Loucy (cell line): ENCODE data around the gene PTTG1IP.

Experiments used
- H2AFZ ChIP-seq: fragments of 200-600 bp; sonication (generic); 2 replicates; pipeline ENCODE4 v1.6.0; 2016; ENCODE audit warnings: antibody characterized with exemption, mild to moderate bottlenecking, low read length, moderate library complexity
- H3F3A ChIP-seq: fragments of 200-600 bp; 2 replicates; pipeline ENCODE4 v1.6.0; 2016; ENCODE audit warnings: antibody characterized with exemption, low read depth, mild to moderate bottlenecking
- H3K27me3 ChIP-seq: fragments of 200-600 bp; sonication (generic); 2 replicates; pipeline ENCODE4 v1.6.1; 2014; ENCODE audit warnings: low read length, mild to moderate bottlenecking; ENCODE audit not compliant: insufficient read depth, poor library complexity, severe bottlenecking
- H3K36me3 ChIP-seq: fragments of 200-600 bp; sonication (generic); 2 replicates; pipeline ENCODE4 v1.6.1; 2016; ENCODE audit warnings: low read length; ENCODE audit not compliant: insufficient read depth
- H3K4me1 ChIP-seq: fragments of 200-600 bp; sonication (generic); 2 replicates; pipeline ENCODE4 v1.5.1; 2014; ENCODE audit warnings: low read length, mild to moderate bottlenecking; ENCODE audit not compliant: insufficient read depth, poor library complexity, severe bottlenecking
- H3K4me2 ChIP-seq: fragments of 200-600 bp; sonication (generic); 2 replicates; pipeline ENCODE4 v1.6.0; 2014; ENCODE audit warnings: antibody characterized with exemption, low read length, low read depth, mild to moderate bottlenecking; ENCODE audit not compliant: poor library complexity, severe bottlenecking
- H3K4me3 ChIP-seq: fragments of 200-600 bp; sonication (generic); 2 replicates; pipeline ENCODE4 v1.5.1; 2014; ENCODE audit warnings: low read length, mild to moderate bottlenecking, mixed read lengths; ENCODE audit not compliant: poor library complexity, severe bottlenecking
- H3K79me2 ChIP-seq: fragments of 200-600 bp; sonication (generic); 2 replicates; pipeline ENCODE4 v1.6.1; 2014; ENCODE audit warnings: low read length; ENCODE audit not compliant: insufficient read depth
- H3K9ac ChIP-seq: fragments of 200-600 bp; sonication (generic); 2 replicates; pipeline ENCODE4 v1.6.0; 2014; ENCODE audit warnings: mild to moderate bottlenecking, low read depth, low read length, moderate library complexity; ENCODE audit not compliant: poor library complexity, severe bottlenecking
- H3K9me2 ChIP-seq: fragments of 200-600 bp; sonication (generic); replicated peaks from 2 replicates; pipeline ENCODE4 v1.6.1; 2016; ENCODE audit warnings: low read depth, low read length, mixed read lengths
- H3K9me3 ChIP-seq: fragments of 200-600 bp; sonication (generic); 2 replicates; pipeline ENCODE4 v1.6.1; 2014; ENCODE audit warnings: mild to moderate bottlenecking, antibody characterized with exemption, low read length, low read depth; ENCODE audit not compliant: insufficient read depth
- H4K20me1 ChIP-seq: fragments of 200-600 bp; sonication (generic); 2 replicates; pipeline ENCODE4 v1.6.0; 2014; ENCODE audit warnings: antibody characterized with exemption, low read length, mild to moderate bottlenecking; ENCODE audit not compliant: insufficient read depth, poor library complexity, severe bottlenecking
- EZH2phosphoT487 ChIP-seq: fragments of 200-600 bp; IDR thresholded peaks from 2 replicates; pipeline ENCODE4 v1.6.1; 2018; ENCODE audit warnings: antibody characterized with exemption, mild to moderate bottlenecking, moderate library complexity, borderline replicate concordance
- TF ChIP-seq, protein P1 (sequence below): fragments of 200-600 bp; sonication (generic); conservative IDR thresholded peaks from 2 replicates; pipeline ENCODE4 v1.5.1; 2014; ENCODE audit warnings: mild to moderate bottlenecking, antibody characterized with exemption, low read length

The PTTG1IP gene

DNA sequence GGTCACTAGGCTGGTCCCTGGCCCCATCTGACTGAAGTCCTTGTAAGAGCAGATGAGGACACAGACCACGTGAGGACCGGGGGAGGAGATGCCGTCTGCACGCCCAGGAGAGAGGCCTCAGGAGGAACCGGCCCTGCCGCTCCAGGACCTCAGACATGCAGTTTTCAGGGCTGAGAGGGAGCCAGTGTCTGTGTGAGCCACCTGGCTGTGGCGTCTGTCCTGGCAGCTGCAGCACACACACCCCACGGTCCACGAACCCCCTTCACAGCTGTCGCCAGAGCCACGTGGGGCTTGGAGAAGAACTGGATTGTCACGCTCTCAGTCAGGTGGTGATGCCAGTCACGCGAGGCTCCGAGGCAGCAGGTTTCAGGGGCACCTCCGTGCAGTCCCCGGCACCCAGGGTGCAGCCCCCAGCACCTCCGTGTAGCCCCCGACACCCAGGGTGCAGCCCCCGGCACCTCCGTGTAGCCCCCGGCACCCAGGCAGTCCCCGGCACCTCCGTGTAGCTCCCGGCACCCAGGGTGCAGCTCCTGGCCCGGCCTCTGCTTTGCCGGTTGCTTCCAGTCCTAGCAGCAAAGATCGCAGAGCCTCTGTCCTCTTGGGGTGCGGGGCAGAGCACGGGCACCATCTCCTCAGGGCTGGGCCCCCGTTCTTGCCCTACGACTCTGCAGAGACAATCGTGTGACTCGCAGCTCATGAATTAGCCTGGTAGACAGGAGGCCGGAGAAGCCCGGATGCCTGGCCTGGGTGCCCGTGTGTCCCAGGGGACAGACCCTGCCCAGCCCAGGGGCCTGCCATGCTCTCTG is 36.6 kb downstream of the PTTG1IP start:
- TF ChIP-seq, protein P1, sequence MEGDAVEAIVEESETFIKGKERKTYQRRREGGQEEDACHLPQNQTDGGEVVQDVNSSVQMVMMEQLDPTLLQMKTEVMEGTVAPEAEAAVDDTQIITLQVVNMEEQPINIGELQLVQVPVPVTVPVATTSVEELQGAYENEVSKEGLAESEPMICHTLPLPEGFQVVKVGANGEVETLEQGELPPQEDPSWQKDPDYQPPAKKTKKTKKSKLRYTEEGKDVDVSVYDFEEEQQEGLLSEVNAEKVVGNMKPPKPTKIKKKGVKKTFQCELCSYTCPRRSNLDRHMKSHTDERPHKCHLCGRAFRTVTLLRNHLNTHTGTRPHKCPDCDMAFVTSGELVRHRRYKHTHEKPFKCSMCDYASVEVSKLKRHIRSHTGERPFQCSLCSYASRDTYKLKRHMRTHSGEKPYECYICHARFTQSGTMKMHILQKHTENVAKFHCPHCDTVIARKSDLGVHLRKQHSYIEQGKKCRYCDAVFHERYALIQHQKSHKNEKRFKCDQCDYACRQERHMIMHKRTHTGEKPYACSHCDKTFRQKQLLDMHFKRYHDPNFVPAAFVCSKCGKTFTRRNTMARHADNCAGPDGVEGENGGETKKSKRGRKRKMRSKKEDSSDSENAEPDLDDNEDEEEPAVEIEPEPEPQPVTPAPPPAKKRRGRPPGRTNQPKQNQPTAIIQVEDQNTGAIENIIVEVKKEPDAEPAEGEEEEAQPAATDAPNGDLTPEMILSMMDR, result no peak
- Histone ChIP-seq H3K79me2 (no peaks in the 10 kb centered on the region), H3K27me3 (no peaks in the 10 kb centered on the region), H3K9ac (no peak overlapping the region), H3K4me2 (no peak overlapping the region), H4K20me1 (no peaks in the 10 kb centered on the region), H3K9me2 (no peaks in the 10 kb centered on the region), H3F3A (no peaks in the 10 kb centered on the region), H3K36me3 (no peaks in the 10 kb centered on the region), H3K4me3 (no peak overlapping the region), H3K4me1 (no peaks in the 10 kb centered on the region), H2AFZ (no peak overlapping the region), H3K9me3 (no peaks in the 10 kb centered on the region)

- H3K79me2 ChIP-seq, result no peaks in the 10 kb centered on the region
- no peak overlapping the region for H3K4me2 ChIP-seq
- H3F3A ChIP-seq, result no peaks in the 10 kb centered on the region
- H3K4me3 ChIP-seq, result no peak overlapping the region
- no peak overlapping the region for H2AFZ ChIP-seq
- H3K4me1 ChIP-seq, result no peaks in the 10 kb centered on the region
- no peaks in the 10 kb centered on the region for H4K20me1 ChIP-seq
- H3K9me2 ChIP-seq, result no peaks in the 10 kb centered on the region
- TF ChIP-seq, protein P1, result no peak
- no peak for TF ChIP-seq EZH2phosphoT487
- no peak overlapping the region for H3K9ac ChIP-seq
- H3K9me3 ChIP-seq, result no peaks in the 10 kb centered on the region
- no peaks in the 10 kb centered on the region for H3K27me3 ChIP-seq
- no peaks in the 10 kb centered on the region for H3K36me3 ChIP-seq
These were observed 37.2 kb downstream of the PTTG1IP start for GRCh38 chr21:44836349-44836665.

DNA sequence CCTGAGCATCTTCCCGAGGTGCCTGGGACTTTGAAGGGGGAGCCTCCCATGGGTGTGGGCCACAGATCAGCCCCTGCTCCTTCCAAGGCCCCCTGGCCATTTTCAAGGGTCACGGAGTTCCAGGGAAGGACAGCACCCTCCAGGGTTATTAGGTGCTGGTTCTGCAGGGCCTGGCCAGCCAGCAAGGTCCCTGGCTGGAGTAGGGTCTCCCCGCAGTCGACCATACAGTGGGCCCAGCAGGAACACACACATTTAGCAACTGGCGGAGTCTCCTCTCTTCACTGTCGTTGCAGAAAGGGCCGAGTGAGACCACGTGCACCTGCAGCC is 37.9 kb downstream of the PTTG1IP start:
- H4K20me1 ChIP-seq, result no peaks in the 10 kb centered on the region
- H3K27me3 ChIP-seq, result no peaks in the 10 kb centered on the region
- no peak overlapping the region for H3K4me3 ChIP-seq
- no peak overlapping the region for H2AFZ ChIP-seq
- no peaks in the 10 kb centered on the region for H3K79me2 ChIP-seq
- H3K4me1 ChIP-seq, result no peaks in the 10 kb centered on the region
- TF ChIP-seq, protein P1, result no peak
- no peak for TF ChIP-seq EZH2phosphoT487
- no peaks in the 10 kb centered on the region for H3K9me3 ChIP-seq
- H3K4me2 ChIP-seq, result no peak overlapping the region
- H3F3A ChIP-seq, result no peaks in the 10 kb centered on the region
- no peaks in the 10 kb centered on the region for H3K36me3 ChIP-seq
- H3K9me2 ChIP-seq, result no peaks in the 10 kb centered on the region
- H3K9ac ChIP-seq, result no peak overlapping the region
